ENCODE data around the gene FCN3. TPM values are rescaled to one million over a fixed set of nuclear protein-coding genes. Genes with fewer than 3 reads are reported as not detected.
A peak's percentile ranks its signal among the peaks of the same experiment; 100 is the strongest.

Gene FCN3
- total RNA-seq, 1 donor from 2014 or later = not detected

- no peak for DNase-seq (ENCODE audit: low read depth)
These were observed 6.4 kb upstream of the FCN3 start for GRCh38 chr1:27380766-27381733.

- DNase-seq (ENCODE audit: low read depth) = no peak
These were observed 5.6 kb upstream of the FCN3 start for GRCh38 chr1:27380224-27380623.

GRCh38 chr1:27379564-27380122 is 5.0 kb upstream of the FCN3 start:
- no peak for DNase-seq (ENCODE audit: low read depth)

GRCh38 chr1:27377760-27378495 is 3.3 kb upstream of the FCN3 start:
- no peak for DNase-seq (ENCODE audit: low read depth)

GRCh38 chr1:27372808-27373690 is 1.6 kb downstream of the FCN3 start:
- DNase-seq (ENCODE audit: low read depth) = no peak

GRCh38 chr1:27372022-27372807 is 2.4 kb downstream of the FCN3 start:
- DNase-seq (ENCODE audit: low read depth) = no peak

- peak; percentile 29 for DNase-seq (ENCODE audit: low read depth)
These were observed 5.6 kb downstream of the FCN3 start for GRCh38 chr1:27368869-27369582.

GRCh38 chr1:27367160-27367650 is 7.4 kb downstream of the FCN3 start:
- DNase-seq (ENCODE audit: low read depth) = no peak

GRCh38 chr1:27366411-27367159 is 8.0 kb downstream of the FCN3 start, which contains the start of gene MAP3K6:
Gene MAP3K6, minus strand, starts transcription at chr1:27366961. Its CDS starts 364 bp downstream, at chr1:27366597.
- peak; percentile 85 for DNase-seq (ENCODE audit: low read depth)

GRCh38 chr1:27366113-27366410 is 8.6 kb downstream of the FCN3 start:
- peak; percentile 91 for DNase-seq (ENCODE audit: low read depth)

- peak; percentile 95 for DNase-seq (ENCODE audit: low read depth)
These were observed 9.1 kb downstream of the FCN3 start for GRCh38 chr1:27365372-27366112.

GRCh38 chr1:27364696-27365371 is 9.8 kb downstream of the FCN3 start:
- no peak for DNase-seq (ENCODE audit: low read depth)

- DNase-seq (ENCODE audit: low read depth) = peak; percentile 44
These were observed 10.6 kb downstream of the FCN3 start for GRCh38 chr1:27363766-27364695.

GRCh38 chr1:27361553-27361952 is 13.1 kb downstream of the FCN3 start:
- DNase-seq (ENCODE audit: low read depth) = no peak

- DNase-seq (ENCODE audit: low read depth) = no peak
These were observed 13.6 kb downstream of the FCN3 start for GRCh38 chr1:27361044-27361402.

Data from myocyte (in vitro differentiated cells).